ENCODE data around the gene LARGE1. TPM values are rescaled to one million over a fixed set of nuclear protein-coding genes. Genes with fewer than 3 reads are reported as not detected.

The LARGE1 gene
- total RNA-seq, 1 donor = 15.0 TPM

- no peak for DNase-seq (ENCODE audit: low read depth)
- H3K4me3 ChIP-seq (ENCODE audit: low read depth, low read length) = no peak overlapping the region
- no peak for TF ChIP-seq CTCF (IDR thresholded peaks at IDR 0.05; ENCODE audit: insufficient read depth, low read length)
Observed at GRCh38 chr22:33227791-33228190, 692.5 kb downstream of the LARGE1 start.

GRCh38 chr22:33224841-33225240, 695.4 kb downstream of the LARGE1 start:
- no peak for DNase-seq (ENCODE audit: low read depth)
- no peak overlapping the region for H3K4me3 ChIP-seq (ENCODE audit: low read depth, low read length)
- TF ChIP-seq CTCF (IDR thresholded peaks at IDR 0.05; ENCODE audit: insufficient read depth, low read length) = no peak

Small RNAs within 50 kb of the gene (small RNA-seq; reads per million reads assigned to genes)
- gene MIR4764 (not detected), gene SNORA50B (not detected)
